ENCODE measurements around the gene GATA3. TPM values are rescaled to one million over a fixed set of nuclear protein-coding genes. Genes with fewer than 3 reads are reported as not detected.

GATA3 gene
- polyA plus RNA-seq, 4 donors, result 0.37 to 0.84 (median 0.63) TPM

DNA sequence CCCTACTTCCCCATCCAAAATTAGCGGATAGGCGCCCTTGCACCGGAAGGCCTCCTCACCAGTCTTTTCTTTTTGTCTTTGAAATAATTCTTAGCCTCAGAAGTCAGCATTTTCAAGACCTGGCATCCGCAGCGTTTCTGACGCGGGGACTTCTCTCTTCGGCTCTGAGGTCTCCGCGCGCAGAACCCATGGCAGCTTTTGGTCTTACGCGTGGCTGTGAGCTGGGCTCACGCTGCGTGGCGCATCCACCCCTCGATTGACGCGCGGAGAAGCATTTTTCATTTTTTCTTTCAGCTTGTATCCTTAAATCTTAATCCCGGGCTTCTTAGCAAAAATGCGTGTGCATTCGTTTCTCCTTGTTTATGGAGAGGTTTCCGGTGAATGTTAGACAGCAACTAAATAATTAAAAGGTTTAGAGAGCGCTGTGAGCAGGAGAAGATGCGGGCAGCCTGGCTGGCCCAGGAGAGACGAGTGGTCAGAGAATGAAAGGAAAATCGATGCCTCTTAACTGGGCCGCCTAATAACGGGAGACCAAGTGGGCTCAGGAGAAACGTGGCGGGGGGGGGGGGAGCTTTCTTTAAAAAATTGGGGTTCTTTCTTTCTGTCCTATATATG, 2.0 kb upstream of the GATA3 start:
- peaks cover 6 to 19% (median 14%) of the 10 kb centered on the region in 3 donors for H3K4me1 ChIP-seq (ENCODE audit: control insufficient read depth in 3 of 3, insufficient read depth in 2 of 3, low read depth in 1 of 3, low read length in 2 of 3)
- 6 to 14% (median 11%) methylated on average over 32 of the region's 32 CpGs for WGBS, 3 donors
- DNase-seq, result peak in 1 of 2 donors; percentile 31
- H3K36me3 ChIP-seq (ENCODE audit: control insufficient read depth in 3 of 3, insufficient read depth in 2 of 3, low read depth in 1 of 3, low read length in 3 of 3), result no peaks in the 10 kb centered on the region
- peaks cover 3 to 99% (median 49%) of the 10 kb centered on the region in 3 donors for H3K27me3 ChIP-seq (ENCODE audit: control insufficient read depth in 3 of 3, insufficient read depth in 3 of 3, low read length in 3 of 3)
- FAIRE-seq, result no peak
- H3K4me3 ChIP-seq (ENCODE audit: low read depth in 1 of 3, low read length in 3 of 3), result no peak overlapping the region
- no peak overlapping the region for H3K27ac ChIP-seq (ENCODE audit: low read depth in 1 of 3, low read length in 2 of 3)
- peaks cover 0 to 2% of the 10 kb centered on the region in 2 donors for H3K9me3 ChIP-seq (ENCODE audit: control insufficient read depth in 2 of 2, insufficient read depth in 1 of 2, low read depth in 1 of 2, low read length in 1 of 2)

DNA sequence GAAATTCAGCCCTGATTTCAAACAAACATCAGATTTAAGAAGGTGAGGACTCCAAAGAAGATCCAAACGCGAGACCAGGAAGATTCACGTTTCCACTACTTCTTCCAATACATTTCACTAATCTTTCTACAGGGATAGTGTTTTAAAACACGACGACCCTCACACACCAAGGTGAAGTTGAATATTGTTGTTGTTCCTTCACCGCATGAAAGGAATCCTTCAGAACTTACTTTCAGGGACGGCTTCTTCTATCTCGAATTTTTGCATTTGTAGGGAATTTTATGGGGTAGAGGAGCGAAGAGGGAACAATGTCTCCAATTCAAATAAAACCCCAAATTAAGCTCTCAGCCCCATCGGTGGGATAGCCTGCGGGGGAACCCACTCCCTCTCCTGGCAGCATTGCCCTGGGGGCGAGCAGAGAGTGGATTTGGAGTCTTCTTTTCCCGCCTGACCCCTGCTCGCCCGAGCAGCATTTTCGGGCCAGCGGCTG, 1.5 kb upstream of the GATA3 start:
- H3K27ac ChIP-seq (ENCODE audit: low read depth in 1 of 3, low read length in 2 of 3), result no peak overlapping the region
- 6 to 7% (median 7%) methylated on average over 17 of the region's 17 CpGs for WGBS, 3 donors
- DNase-seq, result no peak
- no peaks in the 10 kb centered on the region for H3K36me3 ChIP-seq (ENCODE audit: control insufficient read depth in 3 of 3, insufficient read depth in 2 of 3, low read depth in 1 of 3, low read length in 3 of 3)
- peaks cover 3 to 99% (median 48%) of the 10 kb centered on the region in 3 donors for H3K27me3 ChIP-seq (ENCODE audit: control insufficient read depth in 3 of 3, insufficient read depth in 3 of 3, low read length in 3 of 3)
- H3K4me3 ChIP-seq (ENCODE audit: low read depth in 1 of 3, low read length in 3 of 3), result no peak overlapping the region
- H3K9me3 ChIP-seq (ENCODE audit: control insufficient read depth in 2 of 2, insufficient read depth in 1 of 2, low read depth in 1 of 2, low read length in 1 of 2), result peaks cover 0 to 2% of the 10 kb centered on the region in 2 donors
- peaks cover 6 to 19% (median 14%) of the 10 kb centered on the region in 3 donors for H3K4me1 ChIP-seq (ENCODE audit: control insufficient read depth in 3 of 3, insufficient read depth in 2 of 3, low read depth in 1 of 3, low read length in 2 of 3)
- FAIRE-seq, result no peak

DNA sequence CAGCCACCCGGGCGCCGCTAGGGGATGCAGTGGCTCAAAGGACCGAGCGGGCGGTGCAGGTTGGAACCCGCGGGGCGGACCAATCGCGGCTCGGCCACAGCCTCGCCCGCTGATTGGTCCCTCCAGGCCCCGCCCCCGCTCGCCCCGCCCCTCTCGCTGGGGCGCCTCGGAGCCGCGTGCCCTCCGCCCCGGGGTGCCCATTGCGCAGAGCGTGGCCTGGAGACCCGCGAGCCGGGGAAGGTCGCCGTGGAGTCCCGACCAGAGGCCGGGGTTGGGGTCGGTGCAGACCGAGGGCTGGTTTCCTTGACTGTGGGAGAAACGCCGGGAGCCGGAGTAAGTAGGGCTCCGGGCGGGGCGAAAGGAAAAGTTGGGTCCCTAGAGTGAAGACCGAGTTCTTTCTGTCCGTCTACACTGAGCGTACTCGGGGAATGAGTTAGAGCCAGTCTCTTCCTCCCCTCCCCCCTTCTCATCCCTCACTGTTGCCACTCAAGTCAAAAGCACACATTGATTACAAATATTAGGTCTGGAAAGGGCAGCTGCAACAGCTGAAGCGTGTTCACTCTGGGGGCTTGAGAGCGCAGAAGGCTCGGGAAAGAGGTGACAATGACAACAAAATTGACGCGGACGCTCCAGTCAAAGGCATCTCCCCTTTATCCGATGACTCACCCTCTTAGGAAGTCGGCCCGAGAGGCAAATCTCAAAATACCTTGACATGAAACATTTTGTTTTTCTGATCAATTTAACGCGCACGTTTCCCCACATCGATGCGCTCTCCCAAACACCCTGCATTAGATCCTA, 843 bp upstream of the GATA3 start:
- H3K4me3 ChIP-seq (ENCODE audit: low read depth in 1 of 3, low read length in 3 of 3), result peak overlapping the region in 2 of 3 donors; percentile 36 to 57
- H3K27ac ChIP-seq (ENCODE audit: low read depth in 1 of 3, low read length in 2 of 3), result peak overlapping the region in 1 of 3 donors; percentile 8
- whole genome bisulfite sequencing, 3 donors, result 1 to 3% (median 1%) methylated on average over 52 to 60 of the region's 60 CpGs
- peak; percentile 81 to 85 for DNase-seq
- H3K27me3 ChIP-seq (ENCODE audit: control insufficient read depth in 3 of 3, insufficient read depth in 3 of 3, low read length in 3 of 3), result peaks cover 3 to 99% (median 42%) of the 10 kb centered on the region in 3 donors
- no peak for FAIRE-seq
- peaks cover 6 to 19% (median 14%) of the 10 kb centered on the region in 3 donors for H3K4me1 ChIP-seq (ENCODE audit: control insufficient read depth in 3 of 3, insufficient read depth in 2 of 3, low read depth in 1 of 3, low read length in 2 of 3)
- no peaks in the 10 kb centered on the region for H3K36me3 ChIP-seq (ENCODE audit: control insufficient read depth in 3 of 3, insufficient read depth in 2 of 3, low read depth in 1 of 3, low read length in 3 of 3)
- H3K9me3 ChIP-seq (ENCODE audit: control insufficient read depth in 2 of 2, insufficient read depth in 1 of 2, low read depth in 1 of 2, low read length in 1 of 2), result peaks cover 0 to 2% of the 10 kb centered on the region in 2 donors

DNA sequence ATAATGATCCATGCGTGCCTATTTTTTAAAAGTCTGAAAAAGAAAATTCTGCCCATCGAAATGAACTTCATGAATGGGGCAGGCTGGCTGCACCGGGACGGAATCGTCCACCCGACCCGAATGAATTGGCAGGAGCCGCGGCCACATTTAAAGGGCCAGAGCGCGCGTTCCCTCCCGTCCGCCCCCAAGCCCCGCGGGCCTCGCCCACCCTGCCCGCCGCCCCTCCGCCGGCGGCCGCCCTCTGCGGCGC, 319 bp upstream of the GATA3 start:
- Histone ChIP-seq H3K27me3 (ENCODE audit: control insufficient read depth in 3 of 3, insufficient read depth in 3 of 3, low read length in 3 of 3) (peaks cover 3 to 99% (median 40%) of the 10 kb centered on the region in 3 donors), H3K4me1 (ENCODE audit: control insufficient read depth in 3 of 3, insufficient read depth in 2 of 3, low read depth in 1 of 3, low read length in 2 of 3) (peaks cover 6 to 19% (median 14%) of the 10 kb centered on the region in 3 donors), H3K36me3 (ENCODE audit: control insufficient read depth in 3 of 3, insufficient read depth in 2 of 3, low read depth in 1 of 3, low read length in 3 of 3) (no peaks in the 10 kb centered on the region), H3K4me3 (ENCODE audit: low read depth in 1 of 3, low read length in 3 of 3) (peak overlapping the region in 2 of 3 donors; percentile 36 to 57), H3K9me3 (ENCODE audit: control insufficient read depth in 2 of 2, insufficient read depth in 1 of 2, low read depth in 1 of 2, low read length in 1 of 2) (peaks cover 0 to 2% of the 10 kb centered on the region in 2 donors), H3K27ac (ENCODE audit: low read depth in 1 of 3, low read length in 2 of 3) (peak overlapping the region in 1 of 3 donors; percentile 8)
- WGBS, 3 donors, result 0 to 1% (median 0%) methylated on average over 23 to 25 of the region's 25 CpGs
- no peak for DNase-seq
- FAIRE-seq, result no peak

DNA sequence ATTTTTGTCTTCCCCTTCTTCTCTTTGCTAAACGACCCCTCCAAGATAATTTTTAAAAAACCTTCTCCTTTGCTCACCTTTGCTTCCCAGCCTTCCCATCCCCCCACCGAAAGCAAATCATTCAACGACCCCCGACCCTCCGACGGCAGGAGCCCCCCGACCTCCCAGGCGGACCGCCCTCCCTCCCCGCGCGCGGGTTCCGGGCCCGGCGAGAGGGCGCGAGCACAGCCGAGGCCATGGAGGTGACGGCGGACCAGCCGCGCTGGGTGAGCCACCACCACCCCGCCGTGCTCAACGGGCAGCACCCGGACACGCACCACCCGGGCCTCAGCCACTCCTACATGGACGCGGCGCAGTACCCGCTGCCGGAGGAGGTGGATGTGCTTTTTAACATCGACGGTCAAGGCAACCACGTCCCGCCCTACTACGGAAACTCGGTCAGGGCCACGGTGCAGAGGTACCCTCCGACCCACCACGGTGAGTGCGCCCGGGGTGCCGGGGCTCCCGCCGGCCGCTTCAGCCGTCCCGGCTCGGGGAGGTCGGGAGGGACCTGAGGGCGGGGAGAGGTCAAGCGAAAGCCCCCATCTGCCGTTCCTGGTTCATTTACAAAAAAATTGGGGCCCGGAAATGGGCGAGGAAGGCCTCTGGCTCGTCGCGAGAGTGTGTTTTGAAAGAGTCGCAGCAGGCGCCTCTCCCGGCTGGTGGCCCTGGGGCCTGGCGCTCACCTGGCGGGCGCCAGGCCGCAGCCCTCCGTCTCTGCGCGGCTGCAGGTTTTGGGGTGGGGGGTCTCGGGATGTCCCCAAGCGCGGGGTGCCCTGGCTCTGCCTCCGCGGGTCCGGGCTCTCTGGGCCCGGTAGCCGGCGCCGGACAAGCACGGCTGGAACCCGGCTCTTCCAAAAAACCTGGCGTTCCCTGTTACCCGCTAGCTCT, 1.2 kb downstream of the GATA3 start:
- peak; percentile 12 to 31 for DNase-seq
- no peak for FAIRE-seq
- no peaks in the 10 kb centered on the region for H3K36me3 ChIP-seq (ENCODE audit: control insufficient read depth in 3 of 3, insufficient read depth in 2 of 3, low read depth in 1 of 3, low read length in 3 of 3)
- peak overlapping the region in 2 of 3 donors; percentile 24 to 78 for H3K27ac ChIP-seq (ENCODE audit: low read depth in 1 of 3, low read length in 2 of 3)
- H3K4me1 ChIP-seq (ENCODE audit: control insufficient read depth in 3 of 3, insufficient read depth in 2 of 3, low read depth in 1 of 3, low read length in 2 of 3), result peaks cover 0 to 16% (median 6%) of the 10 kb centered on the region in 3 donors
- 10 to 12% (median 11%) methylated on average over 77 to 85 of the region's 85 CpGs for WGBS, 3 donors
- H3K4me3 ChIP-seq (ENCODE audit: low read depth in 1 of 3, low read length in 3 of 3), result peak overlapping the region; percentile 4 to 57 (median 28)
- peaks cover 0 to 2% of the 10 kb centered on the region in 2 donors for H3K9me3 ChIP-seq (ENCODE audit: control insufficient read depth in 2 of 2, insufficient read depth in 1 of 2, low read depth in 1 of 2, low read length in 1 of 2)
- peaks cover 0 to 98% (median 32%) of the 10 kb centered on the region in 3 donors for H3K27me3 ChIP-seq (ENCODE audit: control insufficient read depth in 3 of 3, insufficient read depth in 3 of 3, low read length in 3 of 3)

DNA sequence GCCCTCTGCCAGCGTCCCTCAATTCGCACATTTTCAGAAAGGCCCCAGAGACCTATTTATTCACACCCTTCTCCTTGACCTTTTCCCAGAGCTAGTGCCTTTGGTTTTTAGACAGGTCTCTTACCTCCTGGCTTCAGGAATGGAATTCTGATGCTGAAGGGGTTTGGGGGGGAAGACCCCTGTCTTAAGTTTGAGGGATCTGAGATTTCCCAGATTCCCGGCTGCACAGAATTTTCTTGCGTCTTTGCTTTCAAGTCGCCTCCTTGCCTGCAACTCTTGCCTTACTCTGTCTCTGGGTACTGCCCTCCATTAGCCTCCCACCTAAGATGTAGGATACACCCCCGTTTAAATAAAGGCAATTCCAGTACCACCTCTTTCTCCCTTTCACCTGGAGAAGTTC, 1.9 kb downstream of the GATA3 start:
- Histone ChIP-seq H3K36me3 (ENCODE audit: control insufficient read depth in 3 of 3, insufficient read depth in 2 of 3, low read depth in 1 of 3, low read length in 3 of 3) (no peaks in the 10 kb centered on the region), H3K27ac (ENCODE audit: low read depth in 1 of 3, low read length in 2 of 3) (peak overlapping the region in 2 of 3 donors; percentile 12 to 78), H3K9me3 (ENCODE audit: control insufficient read depth in 2 of 2, insufficient read depth in 1 of 2, low read depth in 1 of 2, low read length in 1 of 2) (peaks cover 0 to 2% of the 10 kb centered on the region in 2 donors), H3K4me1 (ENCODE audit: control insufficient read depth in 3 of 3, insufficient read depth in 2 of 3, low read depth in 1 of 3, low read length in 2 of 3) (peaks cover 0 to 16% (median 6%) of the 10 kb centered on the region in 3 donors), H3K27me3 (ENCODE audit: control insufficient read depth in 3 of 3, insufficient read depth in 3 of 3, low read length in 3 of 3) (peaks cover 0 to 98% (median 35%) of the 10 kb centered on the region in 3 donors), H3K4me3 (ENCODE audit: low read depth in 1 of 3, low read length in 3 of 3) (peak overlapping the region; percentile 4 to 57 (median 28))
- FAIRE-seq (no peak), DNase-seq (no peak)
- WGBS, 3 donors, result 46 to 58% (median 52%) methylated on average over 6 of the region's 6 CpGs

DNA sequence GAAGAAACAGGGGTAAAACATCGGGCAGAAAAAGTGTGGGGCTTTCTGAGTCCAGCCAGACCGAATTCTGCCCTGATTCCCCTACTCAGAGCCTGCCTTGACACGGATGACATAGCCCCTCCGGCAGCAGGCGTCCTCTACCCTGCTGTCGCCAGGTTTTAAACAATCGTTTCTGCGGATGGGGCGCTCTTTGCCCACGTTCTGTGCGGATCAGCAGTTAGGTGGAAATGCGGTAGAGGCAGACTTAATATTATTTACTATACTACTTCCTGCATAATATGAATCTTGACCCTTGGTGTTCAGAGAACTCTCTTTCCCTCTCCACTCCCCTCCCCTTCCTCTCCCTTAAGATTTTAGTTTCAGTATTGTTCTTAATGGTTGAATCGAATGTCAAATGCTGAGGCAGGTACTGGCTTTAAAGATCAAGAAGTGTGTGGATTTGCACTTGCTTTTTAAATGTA, 2.4 kb downstream of the GATA3 start:
- Histone ChIP-seq H3K4me3 (ENCODE audit: low read depth in 1 of 3, low read length in 3 of 3) (peak overlapping the region in 2 of 3 donors; percentile 4 to 57), H3K36me3 (ENCODE audit: control insufficient read depth in 3 of 3, insufficient read depth in 2 of 3, low read depth in 1 of 3, low read length in 3 of 3) (no peaks in the 10 kb centered on the region), H3K27ac (ENCODE audit: low read depth in 1 of 3, low read length in 2 of 3) (peak overlapping the region in 2 of 3 donors; percentile 12 to 78), H3K9me3 (ENCODE audit: control insufficient read depth in 2 of 2, insufficient read depth in 1 of 2, low read depth in 1 of 2, low read length in 1 of 2) (peaks cover 0 to 2% of the 10 kb centered on the region in 2 donors), H3K4me1 (ENCODE audit: control insufficient read depth in 3 of 3, insufficient read depth in 2 of 3, low read depth in 1 of 3, low read length in 2 of 3) (peaks cover 0 to 16% (median 6%) of the 10 kb centered on the region in 3 donors), H3K27me3 (ENCODE audit: control insufficient read depth in 3 of 3, insufficient read depth in 3 of 3, low read length in 3 of 3) (peaks cover 0 to 98% (median 33%) of the 10 kb centered on the region in 3 donors)
- WGBS, 3 donors, result 14 to 28% (median 20%) methylated on average over 13 of the region's 13 CpGs
- DNase-seq (peak; percentile 20 to 42), FAIRE-seq (no peak)

Measured in small intestine (tissue), 7 donors.